Cardiac septum (tissue), 1 donor: ENCODE data around the gene CORO2A. TPM values are rescaled to one million over a fixed set of nuclear protein-coding genes. Genes with fewer than 3 reads are reported as not detected.
A peak's percentile ranks its signal among the peaks of the same experiment; 100 is the strongest.

ENCODE experiments used
- DNase-seq: peaks from one replicate; pipeline ENCODE4 v3.0.0-alpha.2; 2020; ENCODE audit warnings: low spot score
- intact Hi-C: fragments of 100-400 bp; cut with DNase I; formaldehyde crosslinking; loops from one replicate; pipeline ENCODE4 v1.14.0; 2022
- long read RNA-seq: library from polyadenylated mRNA; unstranded; transcript quantifications from one replicate; pipeline ENCODE4 v2.0.0, GENCODE V29; 2021
- total RNA-seq: library from RNA; stranded (reverse); fragmentation: NEBNext Ultra II Directional; extraction: Animal tissue kit (Norgen Biotek cat#: 25700); gene quantifications from one replicate; pipeline ENCODE4 v1.2.1, GENCODE V29; 2021
- donor health status: DM: no; HTN: no; CAD: no.

The CORO2A gene, protein sequence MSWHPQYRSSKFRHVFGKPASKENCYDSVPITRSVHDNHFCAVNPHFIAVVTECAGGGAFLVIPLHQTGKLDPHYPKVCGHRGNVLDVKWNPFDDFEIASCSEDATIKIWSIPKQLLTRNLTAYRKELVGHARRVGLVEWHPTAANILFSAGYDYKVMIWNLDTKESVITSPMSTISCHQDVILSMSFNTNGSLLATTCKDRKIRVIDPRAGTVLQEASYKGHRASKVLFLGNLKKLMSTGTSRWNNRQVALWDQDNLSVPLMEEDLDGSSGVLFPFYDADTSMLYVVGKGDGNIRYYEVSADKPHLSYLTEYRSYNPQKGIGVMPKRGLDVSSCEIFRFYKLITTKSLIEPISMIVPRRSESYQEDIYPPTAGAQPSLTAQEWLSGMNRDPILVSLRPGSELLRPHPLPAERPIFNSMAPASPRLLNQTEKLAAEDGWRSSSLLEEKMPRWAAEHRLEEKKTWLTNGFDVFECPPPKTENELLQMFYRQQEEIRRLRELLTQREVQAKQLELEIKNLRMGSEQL
- 0.19 TPM for total RNA-seq
- long read RNA-seq = 0 reads

DNA sequence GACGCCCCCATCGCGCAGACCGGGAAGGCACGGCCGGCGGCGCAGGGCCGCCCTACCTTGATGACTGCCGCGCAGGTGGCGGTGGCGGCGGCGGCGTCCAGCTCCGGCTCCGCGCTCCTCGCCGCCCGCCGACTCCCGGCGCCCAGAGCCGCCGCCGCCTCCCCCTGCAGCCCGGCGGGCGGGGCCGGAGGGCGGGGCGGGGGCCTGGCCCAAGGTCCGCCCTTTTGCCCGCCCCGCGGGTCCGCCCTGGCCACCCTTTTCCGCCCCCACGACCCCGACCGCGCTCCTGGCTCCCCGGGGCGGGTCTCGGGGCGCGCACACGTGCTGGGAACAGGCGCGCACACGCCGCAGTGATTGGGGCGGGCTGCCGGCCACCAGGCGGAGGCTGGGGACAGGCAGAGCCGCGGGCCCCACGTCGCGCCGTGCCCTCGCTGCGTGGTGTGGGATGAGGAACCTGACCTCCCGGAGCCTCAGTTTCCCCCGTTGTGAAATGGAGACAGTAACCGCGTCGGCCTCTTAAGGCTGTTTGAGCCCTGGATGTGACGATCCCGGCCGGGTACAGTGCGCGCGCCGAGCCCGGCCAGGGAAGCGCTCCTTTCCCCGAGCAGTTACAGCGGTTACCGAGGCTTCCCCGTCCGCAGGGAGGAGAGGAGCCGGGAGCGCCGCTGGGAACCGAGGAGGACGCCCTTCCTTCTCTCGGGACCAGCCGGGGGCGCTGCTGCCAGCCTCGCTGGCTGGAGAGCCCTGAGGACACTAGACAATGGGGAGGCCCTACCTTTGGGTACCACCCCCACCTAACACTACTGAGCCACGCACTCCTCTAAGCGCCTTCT, at the start of gene CORO2A:
TSS of gene CORO2A (minus strand) at position 135 of the 833 bp plus-strand sequence. CDS start 34,977 bp downstream, outside the sequence.
- intact Hi-C loops = loop anchor here (5.0 kb wide), 1 partner anchor 270 kb away; the partner anchor contains the start of gene TRMO
- peak; percentile 79 for DNase-seq

DNA sequence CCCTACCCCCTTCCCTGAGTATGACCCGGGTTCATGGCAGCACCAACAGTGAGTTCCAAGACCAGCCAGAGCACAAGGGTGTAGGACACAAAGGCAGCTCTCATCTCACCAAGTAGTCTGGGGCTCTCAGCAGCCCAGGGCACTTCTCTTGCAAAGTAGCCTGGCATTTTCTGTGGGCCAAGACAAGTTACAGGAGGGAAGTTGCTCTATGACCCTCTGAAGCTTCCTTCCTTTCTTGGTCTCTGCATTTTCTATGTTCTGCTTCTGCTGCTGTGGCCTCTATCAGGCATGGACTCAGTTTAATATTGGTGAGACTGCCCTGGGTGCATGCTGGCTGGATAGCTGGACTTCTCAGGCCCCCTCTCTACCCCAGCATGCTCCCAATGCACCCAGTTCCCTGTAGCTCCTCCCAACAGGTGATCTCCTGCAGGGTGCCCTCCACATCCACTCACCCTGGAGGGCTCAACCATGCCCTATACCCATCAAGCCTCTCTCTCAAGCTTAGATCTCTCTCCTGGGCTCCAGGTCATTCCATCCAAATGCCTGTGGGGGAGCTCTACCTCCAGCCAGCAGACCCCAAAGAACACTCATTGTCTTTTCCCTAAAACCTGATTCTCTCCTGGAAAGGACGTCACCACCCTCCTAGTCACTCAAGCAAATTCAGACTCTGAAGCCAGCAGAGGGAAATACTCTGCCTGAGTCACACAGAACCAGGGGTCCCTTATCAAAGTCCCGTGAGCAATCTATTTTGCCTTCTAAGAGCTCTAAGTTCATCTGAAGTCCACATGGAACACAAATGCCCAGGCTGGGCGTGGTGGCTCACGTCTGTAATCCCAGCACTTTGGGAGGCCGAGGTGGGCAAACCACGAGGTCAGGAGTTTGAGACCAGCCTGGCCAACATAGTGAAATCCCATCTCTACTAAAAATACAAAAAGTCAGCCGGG, 49.2 kb upstream of the CORO2A start:
- DNase-seq = no peak
- intact Hi-C loops = no loop called here

DNA sequence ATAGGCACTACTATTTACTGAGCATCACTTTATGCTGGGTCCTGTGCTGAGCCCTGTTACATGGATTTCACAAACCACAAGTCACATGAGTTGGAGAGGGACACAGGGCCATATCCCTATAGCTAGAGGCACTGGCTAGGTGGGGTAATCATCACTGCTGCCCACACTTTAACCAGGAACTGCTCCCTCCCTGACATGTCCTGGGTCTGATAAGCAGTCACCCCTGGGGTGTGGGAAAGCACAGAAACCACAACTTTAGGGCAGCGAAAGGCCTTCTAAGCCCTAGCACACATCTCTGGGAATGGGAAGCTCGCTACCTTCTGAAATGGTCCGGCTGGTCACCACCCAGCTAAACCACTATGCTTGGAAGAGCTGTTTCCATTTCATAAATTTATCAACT, 48.0 kb upstream of the CORO2A start:
- no peak for DNase-seq
- intact Hi-C loops = no loop called here

DNA sequence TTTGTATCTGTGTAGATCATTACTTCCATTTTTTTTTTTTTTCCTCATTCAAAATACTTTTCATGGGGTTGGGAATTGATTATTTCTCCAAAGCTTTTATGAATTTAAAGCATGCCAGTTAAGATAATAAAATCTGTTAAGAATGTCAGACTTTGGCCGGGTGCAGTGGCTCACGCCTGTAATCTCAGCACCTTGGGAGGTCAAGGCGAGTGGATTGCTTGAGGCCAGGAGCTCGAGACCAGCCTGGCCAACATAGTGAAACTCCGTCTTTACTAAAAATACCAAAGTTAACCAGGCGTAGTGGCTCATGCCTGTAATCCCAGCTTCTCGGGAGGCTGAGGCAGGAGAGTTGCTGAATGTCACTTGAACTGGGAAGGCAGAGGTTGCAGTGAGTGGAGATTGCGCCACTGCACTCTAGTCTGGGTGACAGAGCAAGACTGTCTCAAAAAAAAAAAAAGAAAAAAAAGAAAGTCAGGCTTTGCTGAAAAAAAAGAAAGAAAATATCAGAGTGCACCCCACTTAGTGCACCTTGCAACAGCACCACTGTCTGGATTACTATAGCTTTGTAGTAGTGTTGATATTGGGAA, 44.6 kb upstream of the CORO2A start:
- intact Hi-C loops = no loop called here
- DNase-seq = no peak

DNA sequence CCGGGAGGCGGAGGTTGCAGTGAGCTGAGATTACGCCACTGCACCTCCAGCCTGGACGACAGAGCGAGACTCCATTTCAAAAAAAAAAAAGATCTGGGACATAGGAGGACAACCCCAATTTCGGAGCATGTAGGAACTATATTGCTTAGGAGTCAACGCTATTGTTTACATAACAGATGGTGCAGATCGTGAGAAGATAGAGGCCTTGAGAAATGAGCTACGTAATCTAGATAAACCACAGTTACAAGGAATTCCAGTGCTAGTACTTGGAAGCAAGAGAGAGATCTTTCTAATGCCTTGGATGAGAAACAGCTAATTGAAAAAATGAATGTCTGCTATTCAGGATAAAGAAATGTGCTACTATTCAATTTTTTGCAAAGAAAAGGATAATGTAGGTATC, 42.7 kb upstream of the CORO2A start:
- no peak for DNase-seq
- intact Hi-C loops = no loop called here

DNA sequence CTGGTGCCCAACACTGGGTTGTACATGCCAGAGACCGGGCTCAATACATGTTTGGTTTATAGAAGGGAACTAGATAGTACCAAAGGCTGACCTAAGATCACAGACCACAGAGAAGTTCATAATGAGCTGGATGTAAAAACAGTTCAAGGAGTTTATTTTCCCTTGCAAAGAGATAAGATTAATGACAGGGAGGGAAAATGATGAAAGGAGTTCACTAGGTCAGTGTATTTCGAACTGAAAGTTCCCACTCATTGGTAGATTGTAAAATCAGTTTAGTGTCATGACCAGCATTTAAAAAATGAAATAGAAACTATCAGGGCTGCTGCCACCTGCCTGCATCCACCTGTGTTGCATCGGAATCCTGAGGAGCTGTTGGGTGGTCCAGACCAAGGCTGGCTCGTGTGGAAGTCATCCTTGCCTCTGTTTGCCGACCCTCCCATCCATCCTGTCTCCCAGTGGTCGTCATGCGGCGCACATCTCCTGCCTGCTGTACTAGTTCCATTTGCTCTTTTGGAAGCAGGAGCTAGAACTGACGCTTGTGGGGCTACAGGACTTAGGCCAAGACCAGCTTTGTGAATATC, 41.9 kb upstream of the CORO2A start:
- intact Hi-C loops = no loop called here
- no peak for DNase-seq

DNA sequence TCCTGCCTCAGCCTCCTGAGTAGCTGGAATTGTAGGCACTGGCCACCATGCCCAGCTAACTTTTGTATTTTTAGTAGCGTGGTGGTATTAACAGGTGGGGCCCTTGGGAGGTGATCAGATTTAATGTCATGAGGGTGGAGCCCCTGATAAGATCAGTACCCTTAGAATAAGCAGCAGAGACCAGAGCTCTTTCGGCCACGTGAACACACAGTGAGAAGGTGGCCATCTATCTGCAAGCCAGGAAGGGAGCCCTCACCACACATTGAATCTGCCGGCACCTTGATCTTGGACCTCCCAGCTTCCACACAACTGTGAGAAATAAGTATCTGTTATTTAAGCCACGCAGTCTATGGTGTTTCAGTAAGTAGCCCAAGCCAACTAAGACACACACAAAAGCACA, 40.5 kb upstream of the CORO2A start:
- intact Hi-C loops = no loop called here

DNA sequence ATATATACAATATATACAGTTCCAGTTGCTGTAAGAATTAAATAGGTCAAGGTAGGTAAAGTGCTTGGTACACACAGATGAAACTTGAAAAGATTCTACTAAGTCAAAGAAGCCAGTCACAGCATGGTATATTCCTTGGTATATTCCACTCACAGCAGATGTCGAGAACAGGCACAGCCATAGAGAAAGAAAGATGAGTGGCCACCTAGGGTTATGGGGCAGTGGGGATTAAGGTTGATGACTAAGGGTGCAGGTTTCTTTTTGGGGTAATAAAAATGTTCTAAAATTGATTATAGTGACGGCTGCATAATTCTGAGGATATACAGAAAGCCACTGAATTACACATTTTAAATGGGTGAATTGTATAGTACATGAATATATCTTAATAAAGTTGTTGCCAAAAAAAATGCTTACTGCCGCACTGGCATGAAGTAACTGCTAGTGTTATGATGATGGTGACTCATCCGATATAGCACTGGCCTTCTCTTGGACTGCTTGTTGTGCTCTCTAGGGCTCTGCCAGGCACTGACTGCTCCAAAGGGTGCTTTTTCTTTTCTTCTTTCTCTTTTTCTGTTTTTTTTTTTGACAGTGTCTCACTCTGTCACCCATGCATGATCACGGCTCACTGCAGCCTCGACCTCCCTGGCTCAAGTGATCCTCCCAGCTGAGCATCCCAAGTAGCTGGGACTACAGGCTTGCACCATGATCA, 39.5 kb upstream of the CORO2A start:
- intact Hi-C loops = no loop called here
- DNase-seq = no peak

More for the DNA sequence above, 40.5 kb upstream of the CORO2A start:
- no peak for DNase-seq

DNA sequence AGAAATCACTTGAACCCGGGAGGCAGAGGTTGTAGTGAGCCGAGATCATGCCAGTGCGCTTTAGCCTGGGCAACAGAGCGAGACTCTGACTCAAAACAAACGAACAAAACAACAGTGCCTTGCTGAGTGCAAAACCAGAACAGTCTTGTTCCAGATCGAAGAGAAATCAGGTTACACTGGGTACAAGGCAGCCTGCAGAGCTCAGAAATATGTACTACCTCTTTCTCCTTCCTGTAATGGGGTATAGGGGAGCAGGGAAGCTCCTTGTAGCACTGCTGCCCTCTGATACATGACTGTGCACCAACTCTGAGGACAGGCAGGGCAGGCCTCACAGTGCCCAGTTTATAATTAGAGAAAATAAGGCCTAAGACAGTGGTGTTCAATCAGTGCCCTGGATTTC, 38.4 kb upstream of the CORO2A start:
- no peak for DNase-seq
- intact Hi-C loops = no loop called here

DNA sequence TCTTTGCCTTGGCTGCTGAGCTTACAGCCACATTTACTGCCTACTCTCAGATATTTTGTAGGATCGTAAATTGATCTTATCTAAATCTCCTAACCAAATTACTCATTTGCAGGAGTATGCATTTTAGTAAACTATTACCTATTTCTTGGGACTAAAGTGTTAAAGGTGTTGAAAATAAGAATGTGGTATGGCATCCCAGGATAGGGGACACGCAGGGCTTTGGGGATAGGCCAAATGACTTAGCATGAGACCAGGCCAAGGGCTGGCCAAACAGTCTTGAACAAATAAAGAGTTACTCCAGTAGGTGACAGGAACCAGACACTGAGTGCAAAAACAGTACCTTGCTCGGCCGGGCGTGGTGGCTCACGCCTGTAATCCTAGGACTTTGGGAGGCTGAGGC, 37.9 kb upstream of the CORO2A start:
- intact Hi-C loops = no loop called here

DNA sequence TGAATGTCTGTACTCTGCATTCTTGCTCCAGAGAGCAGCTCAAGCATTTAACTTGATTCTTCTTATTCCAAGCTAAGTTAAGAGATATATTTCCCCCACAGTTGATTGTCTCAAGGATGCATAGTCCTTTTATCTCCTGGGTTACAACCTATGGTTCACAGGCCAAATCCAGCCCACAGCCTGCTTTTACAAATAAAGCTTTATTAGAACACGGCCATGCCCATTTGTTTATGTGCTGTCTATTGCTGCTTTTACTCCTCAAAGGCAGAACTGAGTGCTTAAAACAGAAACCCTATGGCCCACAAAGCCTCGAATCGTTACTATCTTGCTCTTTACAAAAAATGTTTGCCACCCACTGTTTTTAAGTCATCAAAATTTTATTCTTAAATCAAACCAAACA, 37.2 kb upstream of the CORO2A start:
- intact Hi-C loops = no loop called here
- no peak for DNase-seq

More for the DNA sequence above, 37.9 kb upstream of the CORO2A start:
- DNase-seq = no peak

DNA sequence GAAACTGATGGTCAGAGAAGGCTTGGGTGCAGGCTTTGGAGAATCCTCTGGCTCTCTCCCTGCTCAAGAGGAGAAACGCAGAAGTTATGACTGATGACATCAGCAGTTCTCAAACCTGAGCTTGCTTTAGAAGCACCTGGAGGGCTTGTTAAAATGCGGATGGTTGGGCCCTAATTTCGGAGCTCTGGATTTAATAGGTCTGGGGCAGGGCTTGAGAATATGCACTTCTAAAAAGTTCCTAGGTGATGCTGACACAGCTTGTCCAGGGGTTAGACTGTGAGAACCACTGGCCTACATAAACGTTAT, 36.6 kb upstream of the CORO2A start:
- intact Hi-C loops = no loop called here
- DNase-seq = no peak

DNA sequence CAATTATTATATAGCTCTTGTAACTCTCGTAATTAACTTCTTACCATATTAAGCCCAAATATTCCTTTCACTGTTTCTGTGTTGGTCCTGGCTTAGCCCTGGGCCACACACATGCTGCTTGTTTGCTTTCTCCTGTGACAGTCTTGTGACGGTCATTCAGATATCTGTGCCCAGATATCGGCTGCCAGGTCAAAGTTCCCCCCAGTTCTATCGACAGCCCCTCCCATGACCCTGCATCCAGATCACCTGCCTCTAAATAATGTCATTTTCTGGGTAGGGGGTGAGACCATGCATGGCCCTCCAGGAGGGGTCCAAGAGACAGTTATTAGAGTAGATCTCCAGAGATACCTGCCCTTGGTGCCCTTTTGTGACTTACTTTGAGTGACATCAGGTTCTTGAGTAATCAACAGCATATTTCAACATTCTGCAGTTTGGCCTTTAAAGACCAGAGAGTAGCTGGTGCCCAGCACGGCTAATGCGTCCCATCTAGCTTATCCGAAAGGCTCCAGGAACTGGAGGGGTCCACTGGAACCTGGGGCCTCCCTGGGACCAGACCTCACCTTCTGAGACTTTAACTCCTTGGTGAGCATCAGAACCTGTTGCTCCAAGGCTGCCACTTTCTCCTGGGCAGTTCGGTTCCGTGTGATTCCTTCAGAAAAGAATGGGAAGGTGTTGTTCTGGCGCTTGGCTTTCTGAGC, 36.1 kb upstream of the CORO2A start:
- DNase-seq = peak; percentile 15
- intact Hi-C loops = no loop called here

DNA sequence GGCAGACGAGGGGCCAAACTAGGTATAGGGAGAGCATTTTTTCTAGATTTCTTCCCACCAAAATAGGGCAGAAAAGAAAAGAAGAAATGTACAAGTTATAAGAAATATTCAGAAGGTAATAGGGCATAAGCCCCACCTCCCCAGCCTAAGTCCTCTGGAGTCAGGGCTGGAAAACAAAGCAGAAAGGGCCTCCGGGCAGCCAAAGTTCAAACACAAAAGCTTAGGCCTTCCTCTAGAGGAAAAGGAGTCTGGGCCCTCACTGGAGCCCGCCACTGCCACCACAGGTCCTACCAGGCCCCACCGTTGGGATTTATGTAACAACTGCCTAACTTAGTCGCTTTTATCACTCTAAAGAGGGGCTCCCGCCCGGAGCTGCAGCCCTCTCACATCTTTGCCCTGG, 35.4 kb upstream of the CORO2A start:
- DNase-seq = peak; percentile 51
- intact Hi-C loops = no loop called here

DNA sequence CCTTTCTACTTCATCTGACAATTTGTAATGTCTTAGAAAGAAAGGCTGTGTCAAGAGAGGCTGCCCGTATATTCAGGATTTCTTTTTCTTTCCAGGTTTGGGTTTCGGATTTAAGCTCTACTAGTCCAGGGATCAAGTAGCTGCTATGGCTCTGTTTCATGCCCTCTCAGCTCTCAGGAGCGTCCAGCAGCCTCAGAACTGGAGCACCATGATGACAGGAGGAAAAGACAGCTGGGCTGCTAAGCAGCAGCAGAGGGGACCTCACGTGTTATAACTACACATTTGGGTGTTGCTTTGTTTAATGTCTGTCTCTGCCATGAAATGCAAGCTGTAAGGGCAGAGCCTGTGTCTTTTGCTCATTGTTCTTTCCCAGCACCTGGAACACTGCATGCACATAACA, 34.5 kb upstream of the CORO2A start:
- intact Hi-C loops = no loop called here
- DNase-seq = no peak

DNA sequence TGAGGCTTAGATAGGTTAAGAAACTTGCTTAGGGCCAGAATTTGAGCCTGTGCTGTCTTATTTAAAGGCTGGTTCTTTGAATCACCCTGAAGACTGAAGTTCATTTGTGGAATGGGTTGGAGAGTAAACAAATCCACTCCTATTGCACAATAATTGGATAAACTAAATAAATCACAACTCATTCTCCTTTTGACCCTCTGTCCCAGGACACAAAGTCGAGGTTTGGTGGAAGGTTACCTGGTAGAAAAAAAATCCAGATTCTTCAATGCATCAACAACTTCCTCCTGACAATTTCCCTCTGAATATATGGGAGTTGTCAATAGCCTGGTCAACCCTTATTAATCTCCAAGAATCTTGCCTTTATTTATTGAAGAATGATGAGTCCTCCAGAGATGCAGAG, 34.1 kb upstream of the CORO2A start:
- no peak for DNase-seq
- intact Hi-C loops = no loop called here

DNA sequence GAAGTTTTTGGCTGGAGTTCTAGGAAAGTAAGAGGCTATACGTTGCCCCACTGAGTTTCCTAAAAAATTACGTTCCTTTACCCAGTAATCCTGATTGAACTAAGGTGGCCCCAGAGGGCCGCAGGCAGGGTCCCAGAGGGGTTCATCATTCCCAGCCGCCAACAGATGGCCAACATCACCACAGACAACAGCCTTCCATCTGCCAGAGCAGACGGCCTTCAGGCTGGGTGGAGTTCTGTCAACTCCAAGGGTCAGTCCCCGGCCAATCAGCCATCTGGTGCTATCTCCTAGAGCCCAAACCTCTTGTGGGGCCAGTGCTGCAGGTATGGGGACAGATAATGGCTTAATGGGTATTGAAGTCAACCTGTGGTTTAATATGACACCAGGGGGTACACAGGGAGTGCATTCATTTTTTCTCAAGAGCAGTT, 32.6 kb upstream of the CORO2A start:
- intact Hi-C loops = no loop called here
- DNase-seq = peak; percentile 70
